Measurements from ENCODE around the gene GAREM1.

DNA sequence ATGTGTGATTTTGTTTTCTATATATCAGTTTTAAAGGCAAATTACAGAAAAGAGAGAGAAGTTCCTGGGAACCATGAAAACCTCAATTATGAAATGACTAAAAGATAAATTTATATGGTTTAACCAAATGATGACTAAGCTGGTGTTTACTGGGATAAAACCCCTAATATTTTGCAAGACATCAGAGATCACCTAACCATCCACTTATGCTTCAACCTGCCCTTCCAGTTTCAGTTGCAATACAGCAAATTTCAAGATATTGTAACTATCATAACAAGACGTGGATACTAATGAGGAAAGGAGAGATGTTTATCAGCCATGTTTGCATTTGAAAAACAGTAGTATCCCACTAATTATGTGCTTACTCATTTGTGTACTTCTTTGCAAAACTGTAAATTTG lies 108.2 kb downstream of the GAREM1 start:
- TF ChIP-seq CTCF (IDR thresholded peaks at IDR 0.05; ENCODE audit: poor library complexity) = no peak
- TF ChIP-seq EZH2 (IDR thresholded peaks at IDR 0.05; ENCODE audit: borderline replicate concordance) = no peak
